HL-60/S4 treated with phorbol 12-myristate 13-acetate at 8.2 ng/mL for 4 days and 3 days (cell line): ENCODE measurements around the gene EVA1C.
"Not testable (repeated sequence)": the region's sequence is repeated elsewhere in the genome, so short reads cannot be mapped to it uniquely, and the experiment has no call there.

Experiments
- in situ Hi-C: fragments of 300-500 bp; cut with MboI; formaldehyde crosslinking; loops from 2 replicates; pipeline ENCODE4 v1.15.0; 2022; ENCODE audit warnings: low sequenced_read_pairs

The EVA1C gene

GRCh38 chr21:32456497-32456918 is 44.0 kb downstream of the EVA1C start:
- in situ Hi-C loops: no loop called here

- in situ Hi-C loops: no loop called here
These were observed 44.9 kb downstream of the EVA1C start for GRCh38 chr21:32457360-32457840.

- in situ Hi-C loops: no loop called here
These were observed 45.5 kb downstream of the EVA1C start for GRCh38 chr21:32457962-32458361.

GRCh38 chr21:32459972-32460371 is 47.5 kb downstream of the EVA1C start:
- in situ Hi-C loops: no loop called here

GRCh38 chr21:32461503-32461902 is 49.0 kb downstream of the EVA1C start:
- in situ Hi-C loops: no loop called here

GRCh38 chr21:32462564-32462963 is 50.1 kb downstream of the EVA1C start:
- in situ Hi-C loops: not testable (repeated sequence)

GRCh38 chr21:32463367-32463766 is 50.9 kb downstream of the EVA1C start:
- in situ Hi-C loops: no loop called here

- in situ Hi-C loops: no loop called here
These were observed 51.4 kb downstream of the EVA1C start for GRCh38 chr21:32463889-32464300.

- in situ Hi-C loops: no loop called here
These were observed 54.8 kb downstream of the EVA1C start for GRCh38 chr21:32467291-32467690.

GRCh38 chr21:32468681-32469111 is 56.2 kb downstream of the EVA1C start:
- in situ Hi-C loops: no loop called here

- in situ Hi-C loops: no loop called here
These were observed 57.1 kb downstream of the EVA1C start for GRCh38 chr21:32469628-32470027.

- in situ Hi-C loops: no loop called here
These were observed 57.7 kb downstream of the EVA1C start for GRCh38 chr21:32470206-32470605.

- in situ Hi-C loops: no loop called here
These were observed 60.6 kb downstream of the EVA1C start for GRCh38 chr21:32472890-32473765.

GRCh38 chr21:32474179-32475059 is 61.9 kb downstream of the EVA1C start:
- in situ Hi-C loops: no loop called here

GRCh38 chr21:32475162-32475812 is 62.8 kb downstream of the EVA1C start:
- in situ Hi-C loops: no loop called here

GRCh38 chr21:32476661-32477423 is 64.3 kb downstream of the EVA1C start:
- in situ Hi-C loops: no loop called here

- in situ Hi-C loops: no loop called here
These were observed 64.9 kb downstream of the EVA1C start for GRCh38 chr21:32477424-32477745.

- in situ Hi-C loops: no loop called here
These were observed 69.4 kb downstream of the EVA1C start for GRCh38 chr21:32481875-32482408.

- in situ Hi-C loops: no loop called here
These were observed 70.2 kb downstream of the EVA1C start for GRCh38 chr21:32482565-32483292.

- in situ Hi-C loops: no loop called here
These were observed 70.7 kb downstream of the EVA1C start for GRCh38 chr21:32483293-32483595.
